HEK293T (cell line): ENCODE results near the gene EYS.

Experiments
- ARNT ChIP-seq: fragments of 450-650 bp; IDR thresholded peaks from 2 replicates; pipeline ENCODE4 v1.6.1; 2017; ENCODE audit warnings: mild to moderate bottlenecking
- BHLHE40 ChIP-seq: fragments of 450-650 bp; IDR thresholded peaks from 2 replicates; pipeline ENCODE4 v1.6.1; 2016; ENCODE audit warnings: mild to moderate bottlenecking, moderate library complexity, borderline replicate concordance
- ELF4 ChIP-seq: fragments of 450-650 bp; IDR thresholded peaks from 2 replicates; pipeline ENCODE4 v1.6.1; 2017; ENCODE audit warnings: antibody characterized with exemption
- FOXA1 ChIP-seq: fragments of 450-650 bp; IDR thresholded peaks from 2 replicates; pipeline ENCODE4 v1.6.1; 2016; ENCODE audit warnings: mild to moderate bottlenecking
- L3MBTL2 ChIP-seq: fragments of 450-650 bp; conservative IDR thresholded peaks from 2 replicates; pipeline ENCODE4 v1.6.1; 2016; ENCODE audit warnings: mild to moderate bottlenecking
- LEF1 ChIP-seq: fragments of 450-650 bp; IDR thresholded peaks from 2 replicates; pipeline ENCODE4 v1.6.1; 2017; ENCODE audit warnings: mild to moderate bottlenecking, borderline replicate concordance
- PKNOX1 ChIP-seq: fragments of 450-650 bp; IDR thresholded peaks from 2 replicates; pipeline ENCODE4 v1.6.1; 2016
- SP1 ChIP-seq: fragments of 450-650 bp; IDR thresholded peaks from 2 replicates; pipeline ENCODE4 v1.6.1; 2017
- SUZ12 ChIP-seq: fragments of 450-650 bp; IDR thresholded peaks from 2 replicates; pipeline ENCODE4 v1.6.1; 2016; ENCODE audit warnings: mild to moderate bottlenecking

- TF ChIP-seq SP1 (no peak), PKNOX1 (no peak), ELF4 (no peak), FOXA1 (no peak), ARNT (no peak), BHLHE40 (no peak), SUZ12 (no peak), L3MBTL2 (no peak), LEF1 (no peak)
Measured at GRCh38 chr6:64145658-64146057, 1561.4 kb downstream of the EYS start.
